SK-N-SH (cell line): ENCODE results near the gene THBS2. TPM values are rescaled to one million over a fixed set of nuclear protein-coding genes. Genes with fewer than 3 reads are reported as not detected.

ENCODE experiments used
- CTCF ChIA-PET: fragments of 300-600, 350-600 bp; formaldehyde crosslinking; extraction: SDS; loops from one replicate; lab custom pipeline; 2021; lab: Yijun Ruan, JAX
- POLR2A ChIA-PET: fragments of 350-600 bp; sonication (Branson Sonifier 250); formaldehyde crosslinking; extraction: SDS; loops from one replicate; lab custom pipeline; 2020; ENCODE audit warnings: antibody characterized with exemption, inconsistent platforms; lab: Yijun Ruan, JAX
- DNase-seq: peaks from one replicate; pipeline ENCODE4 v3.0.0; 2012
- H2AFZ ChIP-seq: fragments of 200-600 bp; sonication (generic); 2 replicates; pipeline ENCODE4 v1.8.1; 2016; ENCODE audit warnings: antibody characterized with exemption, mild to moderate bottlenecking, low read depth
- H3F3A ChIP-seq: fragments of 200-600 bp; sonication (generic); replicated peaks from 2 replicates; pipeline ENCODE3; 2016; ENCODE audit warnings: antibody characterized with exemption, mild to moderate bottlenecking; ENCODE audit not compliant: insufficient read depth
- H3K27ac ChIP-seq, 2 experiments: fragments of 200-500 bp in 1 of 2; fragments of 200-600 bp in 1 of 2; sonication (Bioruptor generic) in 1 of 2; sonication (generic), shearing (Covaris generic) in 1 of 2; 2 replicates each; pipeline versions ENCODE4 v1.5.1 to v1.6.1; 2014 to 2016; ENCODE audit warnings: low read depth in 2 of 2, inconsistent platforms in 1 of 2, low read length in 1 of 2, mild to moderate bottlenecking in 1 of 2, mixed read lengths in 1 of 2
- H3K27me3 ChIP-seq: fragments of 200-600 bp; sonication (generic), shearing (Covaris generic); 2 replicates; pipeline ENCODE4 v1.6.1; 2016; ENCODE audit warnings: mixed run types; ENCODE audit not compliant: insufficient read depth
- H3K36me3 ChIP-seq, 2 experiments: fragments of 200-500 bp in 1 of 2; fragments of 200-600 bp in 1 of 2; sonication (Bioruptor generic) in 1 of 2; sonication (generic) in 1 of 2; replicated peaks in 1 of 2; 2 replicates each; pipeline versions ENCODE3 to v1.5.1; 2014 to 2016; ENCODE audit warnings: low read length in 1 of 2, mild to moderate bottlenecking in 1 of 2; ENCODE audit not compliant: insufficient read depth in 2 of 2, control insufficient read depth in 1 of 2
- H3K4me1 ChIP-seq, 2 experiments: fragments of 200-500 bp in 1 of 2; fragments of 200-600 bp in 1 of 2; sonication (Bioruptor generic) in 1 of 2; sonication (generic), shearing (Covaris generic) in 1 of 2; 2 replicates each; pipeline versions ENCODE4 v1.5.1 to v1.6.1; 2014 to 2016; ENCODE audit warnings: low read depth in 1 of 2, low read length in 1 of 2, mixed run types in 1 of 2; ENCODE audit not compliant: insufficient read depth in 2 of 2, control insufficient read depth in 1 of 2
- H3K4me2 ChIP-seq: fragments of 200-600 bp; sonication (generic), shearing (Covaris generic); 2 replicates; pipeline ENCODE4 v1.6.1; 2017; ENCODE audit warnings: mixed run types
- H3K4me3 ChIP-seq, 2 experiments: fragments of 200-500 bp in 1 of 2; fragments of 200-600 bp in 1 of 2; sonication (Bioruptor generic) in 1 of 2; sonication (generic), shearing (Covaris generic) in 1 of 2; 2 replicates each; pipeline versions ENCODE4 v1.5.1 to v1.8.1; 2014 to 2016; ENCODE audit warnings: low read depth in 2 of 2, inconsistent platforms in 1 of 2, low read length in 1 of 2, mild to moderate bottlenecking in 1 of 2, mixed read lengths in 1 of 2, moderate library complexity in 1 of 2
- H3K79me2 ChIP-seq: fragments of 200-600 bp; sonication (generic); 2 replicates; pipeline ENCODE4 v1.8.1; 2017; ENCODE audit warnings: mild to moderate bottlenecking; ENCODE audit not compliant: insufficient read depth
- H3K9ac ChIP-seq: fragments of 200-600 bp; sonication (generic); 2 replicates; pipeline ENCODE4 v1.6.1; 2017; ENCODE audit warnings: mixed run types
- H3K9me2 ChIP-seq: fragments of 200-600 bp; sonication (generic); 2 replicates; pipeline ENCODE4 v1.6.1; 2017; ENCODE audit warnings: mixed run types
- H3K9me3 ChIP-seq: fragments of 200-600 bp; sonication (generic); 2 replicates; pipeline ENCODE4 v1.6.1; 2017; ENCODE audit warnings: mixed run types, mild to moderate bottlenecking, moderate library complexity
- H4K20me1 ChIP-seq: fragments of 200-600 bp; sonication (generic); 2 replicates; pipeline ENCODE4 v1.6.1; 2017; ENCODE audit warnings: mild to moderate bottlenecking, mixed run types; ENCODE audit not compliant: insufficient read depth
- ELF1 ChIP-seq: IDR thresholded peaks from 2 replicates; pipeline ENCODE4 v1.4.0; 2012
- EZH2phosphoT487 ChIP-seq: fragments of 200-600 bp; sonication (generic); IDR thresholded peaks from 2 replicates; pipeline ENCODE4 v1.6.1; 2017; ENCODE audit warnings: low read depth, mixed run types, mild to moderate bottlenecking, antibody characterized with exemption, moderate library complexity, borderline replicate concordance
- GABPA ChIP-seq: IDR thresholded peaks from 2 replicates; pipeline ENCODE4 v1.4.0; 2012; ENCODE audit warnings: low read depth, mild to moderate bottlenecking
- JUND ChIP-seq: IDR thresholded peaks from 2 replicates; pipeline ENCODE4 v1.4.0; 2012
- NFIC ChIP-seq: IDR thresholded peaks from 2 replicates; pipeline ENCODE4 v1.4.0; 2012; ENCODE audit warnings: borderline replicate concordance
- NRF1 ChIP-seq: IDR thresholded peaks from 2 replicates; pipeline ENCODE4 v1.6.1; 2012; ENCODE audit warnings: low read depth, mild to moderate bottlenecking, low read length
- PBX3 ChIP-seq: IDR thresholded peaks from 2 replicates; pipeline ENCODE4; 2012
- POLR2AphosphoS5 ChIP-seq: IDR thresholded peaks from 2 replicates; pipeline ENCODE4 v1.6.1; 2012; ENCODE audit warnings: low read depth, low read length
- REST ChIP-seq: IDR thresholded peaks from 2 replicates; pipeline ENCODE4 v1.6.1; 2012; ENCODE audit warnings: mild to moderate bottlenecking, low read depth, low read length, moderate library complexity
- RFX5 ChIP-seq: IDR thresholded peaks from 2 replicates; pipeline ENCODE4 v1.6.1; 2012; ENCODE audit warnings: mild to moderate bottlenecking, improper control_type of control experiment, low read length
- SIN3A ChIP-seq: IDR thresholded peaks from 2 replicates; pipeline ENCODE4 v1.6.1; 2012; ENCODE audit warnings: low read depth, mild to moderate bottlenecking, low read length, moderate library complexity, borderline replicate concordance
- SMC3 ChIP-seq: IDR thresholded peaks from 2 replicates; pipeline ENCODE4 v1.6.1; 2012; ENCODE audit warnings: low read depth, low read length, improper control_type of control experiment
- YY1 ChIP-seq: IDR thresholded peaks from 2 replicates; pipeline ENCODE4 v1.4.0; 2012; ENCODE audit warnings: low read depth, mild to moderate bottlenecking
- WGBS: methylation state at CpG from one replicate; pipeline ENCODE4 v1.1.6; 2017; ENCODE audit warnings: low lambda C conversion rate; 5-methylcytosine and 5-hydroxymethylcytosine counted together
- polyA plus RNA-seq, 3 experiments: library from polyadenylated mRNA; depleted of rRNA; stranded (reverse); fragments of >200 nt; gene quantifications; 2 replicates each; pipeline ENCODE4 v1.2.3, GENCODE V29; 2012
- TF ChIP-seq, protein P1 (sequence below): fragments of 200-600 bp; sonication (generic); IDR thresholded peaks from 2 replicates; pipeline ENCODE4 v1.6.1; 2017; ENCODE audit warnings: antibody characterized with exemption, mild to moderate bottlenecking, moderate library complexity
- TF ChIP-seq, protein P2 (sequence below): fragments of 150-350 bp; IDR thresholded peaks from 2 replicates; pipeline ENCODE4 v1.6.1; 2017; ENCODE audit warnings: antibody characterized with exemption, low read length, low read depth, borderline replicate concordance
- TF ChIP-seq, protein P3 (sequence below): fragments of 150-350 bp; IDR thresholded peaks from 2 replicates; pipeline ENCODE4 v1.6.1; 2016; ENCODE audit warnings: mild to moderate bottlenecking, low read depth, low read length
- TF ChIP-seq, protein P4 (sequence below): IDR thresholded peaks from 2 replicates; pipeline ENCODE4 v1.4.0; 2012; ENCODE audit warnings: low read depth, borderline replicate concordance

THBS2 gene
- polyA plus RNA-seq, 1 of the 3 experiments (the other 2 are of a cell fraction), result 166 TPM

DNA sequence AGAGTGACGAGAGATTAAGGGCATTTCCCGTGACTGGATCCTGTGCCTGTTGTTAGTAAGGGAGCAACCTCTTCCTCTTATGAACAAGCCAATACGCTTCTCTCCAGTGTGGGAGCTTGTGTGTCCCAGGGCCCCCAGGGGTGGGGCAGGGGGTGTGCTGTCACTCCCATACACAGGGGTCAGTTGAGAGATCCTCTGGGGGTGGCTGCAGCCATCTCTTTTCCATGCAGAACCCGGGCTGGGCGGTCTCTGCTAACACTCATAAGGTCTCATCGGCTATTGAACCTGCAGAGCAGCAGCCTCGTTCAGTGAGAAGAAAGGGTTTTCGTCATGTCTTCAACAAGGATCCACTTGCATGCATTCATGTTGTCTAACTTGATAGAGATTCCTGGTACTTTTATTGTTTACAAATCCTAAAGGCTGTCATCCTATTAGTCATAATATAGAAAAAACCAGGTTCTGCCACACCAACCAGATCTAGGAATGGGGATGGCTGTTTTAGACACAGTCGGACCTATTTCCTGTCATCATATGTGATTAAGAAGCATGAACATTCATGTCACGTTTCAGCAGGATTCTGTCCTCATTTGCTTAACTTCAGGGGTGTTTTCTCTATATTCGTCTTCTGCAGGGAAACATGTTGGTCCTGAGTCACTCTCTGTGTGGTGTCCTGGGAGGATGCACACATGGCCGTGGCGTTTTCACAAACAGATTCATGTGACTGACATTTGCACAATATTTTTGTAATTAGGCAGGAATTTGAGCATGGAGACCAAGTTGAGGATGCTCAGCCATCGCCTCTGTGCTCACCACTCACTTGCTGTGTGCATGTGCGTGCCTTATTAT, 13.3 kb upstream of the THBS2 start:
- Histone ChIP-seq H3F3A (peaks cover 4% of the 10 kb centered on the region), H3K9ac (no peak overlapping the region), H2AFZ (no peak overlapping the region), H3K27ac (no peak overlapping the region), H3K9me2 (no peaks in the 10 kb centered on the region), H3K79me2 (no peaks in the 10 kb centered on the region), H3K9me3 (no peaks in the 10 kb centered on the region), H4K20me1 (no peaks in the 10 kb centered on the region), H3K36me3 (no peaks in the 10 kb centered on the region), H3K4me3 (no peak overlapping the region), H3K4me2 (no peak overlapping the region), H3K4me1 (peaks cover 9 to 16% of the 10 kb centered on the region in 2 experiments; a peak in 3 of 4 replicates), H3K27me3 (no peaks in the 10 kb centered on the region)
- CTCF ChIA-PET, result no interaction called here
- POLR2A ChIA-PET, result no interaction called here
- WGBS, result 82% methylated on average over 11 of the region's 15 CpGs
- TF ChIP-seq RFX5 (no peak), POLR2AphosphoS5 (no peak), NRF1 (no peak), ELF1 (no peak), JUND (no peak), EZH2phosphoT487 (no peak), NFIC (no peak), REST (no peak), PBX3 (no peak), GABPA (no peak), SMC3 (no peak), SIN3A (no peak), YY1 (no peak)
- TF ChIP-seq, protein P1, sequence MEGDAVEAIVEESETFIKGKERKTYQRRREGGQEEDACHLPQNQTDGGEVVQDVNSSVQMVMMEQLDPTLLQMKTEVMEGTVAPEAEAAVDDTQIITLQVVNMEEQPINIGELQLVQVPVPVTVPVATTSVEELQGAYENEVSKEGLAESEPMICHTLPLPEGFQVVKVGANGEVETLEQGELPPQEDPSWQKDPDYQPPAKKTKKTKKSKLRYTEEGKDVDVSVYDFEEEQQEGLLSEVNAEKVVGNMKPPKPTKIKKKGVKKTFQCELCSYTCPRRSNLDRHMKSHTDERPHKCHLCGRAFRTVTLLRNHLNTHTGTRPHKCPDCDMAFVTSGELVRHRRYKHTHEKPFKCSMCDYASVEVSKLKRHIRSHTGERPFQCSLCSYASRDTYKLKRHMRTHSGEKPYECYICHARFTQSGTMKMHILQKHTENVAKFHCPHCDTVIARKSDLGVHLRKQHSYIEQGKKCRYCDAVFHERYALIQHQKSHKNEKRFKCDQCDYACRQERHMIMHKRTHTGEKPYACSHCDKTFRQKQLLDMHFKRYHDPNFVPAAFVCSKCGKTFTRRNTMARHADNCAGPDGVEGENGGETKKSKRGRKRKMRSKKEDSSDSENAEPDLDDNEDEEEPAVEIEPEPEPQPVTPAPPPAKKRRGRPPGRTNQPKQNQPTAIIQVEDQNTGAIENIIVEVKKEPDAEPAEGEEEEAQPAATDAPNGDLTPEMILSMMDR, result no peak
- TF ChIP-seq, protein P2, sequence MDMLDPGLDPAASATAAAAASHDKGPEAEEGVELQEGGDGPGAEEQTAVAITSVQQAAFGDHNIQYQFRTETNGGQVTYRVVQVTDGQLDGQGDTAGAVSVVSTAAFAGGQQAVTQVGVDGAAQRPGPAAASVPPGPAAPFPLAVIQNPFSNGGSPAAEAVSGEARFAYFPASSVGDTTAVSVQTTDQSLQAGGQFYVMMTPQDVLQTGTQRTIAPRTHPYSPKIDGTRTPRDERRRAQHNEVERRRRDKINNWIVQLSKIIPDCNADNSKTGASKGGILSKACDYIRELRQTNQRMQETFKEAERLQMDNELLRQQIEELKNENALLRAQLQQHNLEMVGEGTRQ, result no peak
- TF ChIP-seq, protein P3, sequence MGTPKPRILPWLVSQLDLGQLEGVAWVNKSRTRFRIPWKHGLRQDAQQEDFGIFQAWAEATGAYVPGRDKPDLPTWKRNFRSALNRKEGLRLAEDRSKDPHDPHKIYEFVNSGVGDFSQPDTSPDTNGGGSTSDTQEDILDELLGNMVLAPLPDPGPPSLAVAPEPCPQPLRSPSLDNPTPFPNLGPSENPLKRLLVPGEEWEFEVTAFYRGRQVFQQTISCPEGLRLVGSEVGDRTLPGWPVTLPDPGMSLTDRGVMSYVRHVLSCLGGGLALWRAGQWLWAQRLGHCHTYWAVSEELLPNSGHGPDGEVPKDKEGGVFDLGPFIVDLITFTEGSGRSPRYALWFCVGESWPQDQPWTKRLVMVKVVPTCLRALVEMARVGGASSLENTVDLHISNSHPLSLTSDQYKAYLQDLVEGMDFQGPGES, result no peak
- TF ChIP-seq, protein P4, sequence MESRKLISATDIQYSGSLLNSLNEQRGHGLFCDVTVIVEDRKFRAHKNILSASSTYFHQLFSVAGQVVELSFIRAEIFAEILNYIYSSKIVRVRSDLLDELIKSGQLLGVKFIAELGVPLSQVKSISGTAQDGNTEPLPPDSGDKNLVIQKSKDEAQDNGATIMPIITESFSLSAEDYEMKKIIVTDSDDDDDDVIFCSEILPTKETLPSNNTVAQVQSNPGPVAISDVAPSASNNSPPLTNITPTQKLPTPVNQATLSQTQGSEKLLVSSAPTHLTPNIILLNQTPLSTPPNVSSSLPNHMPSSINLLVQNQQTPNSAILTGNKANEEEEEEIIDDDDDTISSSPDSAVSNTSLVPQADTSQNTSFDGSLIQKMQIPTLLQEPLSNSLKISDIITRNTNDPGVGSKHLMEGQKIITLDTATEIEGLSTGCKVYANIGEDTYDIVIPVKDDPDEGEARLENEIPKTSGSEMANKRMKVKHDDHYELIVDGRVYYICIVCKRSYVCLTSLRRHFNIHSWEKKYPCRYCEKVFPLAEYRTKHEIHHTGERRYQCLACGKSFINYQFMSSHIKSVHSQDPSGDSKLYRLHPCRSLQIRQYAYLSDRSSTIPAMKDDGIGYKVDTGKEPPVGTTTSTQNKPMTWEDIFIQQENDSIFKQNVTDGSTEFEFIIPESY, result no peak
- no peak for DNase-seq
